ENCODE data around the gene PLA2G3.
A peak's percentile ranks its signal among the peaks of the same experiment; 100 is the strongest.

DNA sequence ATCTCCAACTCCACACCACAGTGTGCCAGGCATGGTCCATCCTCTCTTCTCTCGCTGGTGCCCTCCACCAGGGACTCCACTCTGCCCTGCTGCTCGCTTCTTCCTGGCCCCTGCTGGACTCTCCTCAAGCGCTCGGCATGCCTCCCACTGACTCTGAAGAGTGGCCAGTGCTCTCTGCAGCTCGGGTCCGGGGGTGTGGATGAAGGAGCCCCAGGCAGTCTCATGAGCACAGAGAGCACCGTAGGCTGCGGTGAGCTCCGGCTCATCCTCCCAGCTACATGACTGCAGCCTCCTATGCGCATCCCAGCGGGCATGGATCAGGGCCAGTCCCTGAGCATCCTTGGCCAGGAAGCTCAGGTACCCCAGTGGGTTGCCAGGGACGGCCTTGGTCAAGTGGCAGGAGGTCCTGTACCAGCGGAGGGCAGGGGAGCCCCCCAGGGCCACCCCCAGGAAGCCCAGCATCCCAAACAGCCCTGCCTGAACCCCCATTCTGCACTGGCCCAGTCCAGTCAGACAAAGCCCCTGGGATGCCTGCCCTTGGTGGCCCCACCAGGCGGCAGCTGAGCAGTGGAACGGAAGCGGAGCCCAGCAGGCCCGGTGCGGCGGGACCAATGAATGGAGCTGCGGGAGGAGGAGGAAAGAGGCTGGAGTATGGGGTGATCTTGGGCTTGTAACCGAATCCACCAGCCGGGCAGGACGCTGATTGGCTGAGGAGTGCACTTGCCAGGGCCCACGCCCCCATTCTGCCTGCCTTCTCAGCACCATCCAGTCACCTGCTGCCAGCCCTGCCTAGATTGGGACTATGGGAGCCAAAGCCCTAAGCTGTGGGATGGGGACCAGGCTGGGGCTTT, at the start of gene PLA2G3:
- no peak for TF ChIP-seq EGR1 (IDR thresholded peaks at IDR 0.05)
- TF ChIP-seq TAF1 (IDR thresholded peaks at IDR 0.05; ENCODE audit: low read depth) = 0 out of 2 replicates have a peak, but pooled peaks have one; percentile 54
- no peak for TF ChIP-seq YY1 (IDR thresholded peaks at IDR 0.05; ENCODE audit: low read depth)
- TF ChIP-seq EP300 (IDR thresholded peaks at IDR 0.05; ENCODE audit: borderline replicate concordance) = peak; percentile 47; the same call in 1 of the 2 replicates
- no peak for TF ChIP-seq REST (IDR thresholded peaks at IDR 0.05; ENCODE audit: low read depth)
- TF ChIP-seq USF1 (IDR thresholded peaks at IDR 0.05) = peak; percentile 54; the same call in 1 of the 2 replicates
- peak; percentile 12; the same call in 1 of the 2 replicates for TF ChIP-seq RAD21 (IDR thresholded peaks at IDR 0.05; ENCODE audit: low read depth)
- no peak for TF ChIP-seq CEBPB (IDR thresholded peaks at IDR 0.05)
- TF ChIP-seq CREB1 (IDR thresholded peaks at IDR 0.05; ENCODE audit: low read depth) = no peak
- TF ChIP-seq ZBTB7A (IDR thresholded peaks at IDR 0.05; ENCODE audit: low read depth) = 0 out of 2 replicates have a peak, but pooled peaks have one; percentile 45
- no peak for TF ChIP-seq TEAD4 (IDR thresholded peaks at IDR 0.05)
- peak; percentile 50 for TF ChIP-seq MAX (IDR thresholded peaks at IDR 0.05)
- TF ChIP-seq NFIC (IDR thresholded peaks at IDR 0.05) = no peak
- TF ChIP-seq TCF12 (IDR thresholded peaks at IDR 0.05; ENCODE audit: low read depth) = peak; percentile 71
